ENCODE results near the gene MAP4K2.

Gene MAP4K2

GRCh38 chr11:64836448-64837072, 33.5 kb upstream of the MAP4K2 start:
- FAIRE-seq = no peak
- no peak for DNase-seq (ENCODE audit: insufficient read length)
- no peak for TF ChIP-seq TAF1 (IDR thresholded peaks at IDR 0.05; ENCODE audit: borderline replicate concordance, low read depth, low read length)
- TF ChIP-seq POLR2A (IDR thresholded peaks at IDR 0.05; ENCODE audit: low read depth, low read length) = no peak
- no peak for TF ChIP-seq POLR2AphosphoS5 (IDR thresholded peaks at IDR 0.05; ENCODE audit: low read depth, low read length)

- TF ChIP-seq POLR2AphosphoS5 (IDR thresholded peaks at IDR 0.05; ENCODE audit: low read depth, low read length) (no peak), TAF1 (IDR thresholded peaks at IDR 0.05; ENCODE audit: borderline replicate concordance, low read depth, low read length) (no peak), POLR2A (IDR thresholded peaks at IDR 0.05; ENCODE audit: low read depth, low read length) (no peak)
- FAIRE-seq (no peak), DNase-seq (ENCODE audit: insufficient read length) (no peak)
Measured at GRCh38 chr11:64835616-64836447, 32.8 kb upstream of the MAP4K2 start.

DNA sequence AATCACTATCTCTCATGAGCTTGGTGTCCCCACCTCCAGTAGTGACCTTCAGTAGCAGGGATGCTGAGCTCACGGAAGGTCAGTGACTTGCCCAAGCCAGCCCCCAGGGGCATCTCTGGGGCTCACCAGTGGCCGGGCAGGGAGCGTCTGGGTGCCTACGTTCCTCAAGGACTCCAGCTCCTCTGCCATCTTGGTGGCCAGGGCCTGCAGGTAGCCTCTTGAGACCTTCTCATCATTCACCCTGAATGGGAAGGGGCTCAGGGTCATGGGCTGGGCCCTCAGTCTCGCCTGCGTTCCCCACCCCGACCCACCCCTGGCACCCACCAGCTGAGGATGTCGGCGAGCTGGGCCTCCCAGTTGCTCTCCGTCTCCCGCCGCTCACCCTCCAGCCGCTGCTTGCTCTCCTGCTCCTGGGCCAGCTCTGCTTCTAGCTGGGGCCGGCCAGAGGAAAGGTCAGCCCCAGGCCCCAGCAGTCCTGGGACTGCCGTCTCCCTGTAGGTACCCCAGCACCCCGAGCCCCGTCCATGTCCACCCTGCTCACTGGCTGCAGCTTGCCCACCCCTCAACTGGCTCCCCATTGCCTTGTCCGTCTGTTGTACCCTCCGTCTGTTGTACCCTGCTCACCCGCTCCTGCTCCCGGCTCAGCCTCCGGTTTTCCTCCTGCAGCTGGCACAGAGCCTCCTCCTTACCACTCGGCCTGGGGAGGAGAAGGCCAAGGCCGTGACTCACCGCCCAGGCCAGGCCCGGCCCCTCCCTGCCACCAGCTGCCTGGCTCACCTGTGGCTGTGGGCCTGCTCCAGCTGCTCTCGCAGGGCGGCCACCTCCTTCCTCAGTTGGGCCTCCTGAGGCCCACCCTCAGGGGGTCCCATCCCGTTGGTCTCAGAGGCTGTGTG, 32.0 kb upstream of the MAP4K2 start:
- FAIRE-seq = no peak
- TF ChIP-seq POLR2AphosphoS5 (IDR thresholded peaks at IDR 0.05; ENCODE audit: low read depth, low read length) (no peak), TAF1 (IDR thresholded peaks at IDR 0.05; ENCODE audit: borderline replicate concordance, low read depth, low read length) (no peak), POLR2A (IDR thresholded peaks at IDR 0.05; ENCODE audit: low read depth, low read length) (no peak)
- no peak for DNase-seq (ENCODE audit: insufficient read length)

DNA sequence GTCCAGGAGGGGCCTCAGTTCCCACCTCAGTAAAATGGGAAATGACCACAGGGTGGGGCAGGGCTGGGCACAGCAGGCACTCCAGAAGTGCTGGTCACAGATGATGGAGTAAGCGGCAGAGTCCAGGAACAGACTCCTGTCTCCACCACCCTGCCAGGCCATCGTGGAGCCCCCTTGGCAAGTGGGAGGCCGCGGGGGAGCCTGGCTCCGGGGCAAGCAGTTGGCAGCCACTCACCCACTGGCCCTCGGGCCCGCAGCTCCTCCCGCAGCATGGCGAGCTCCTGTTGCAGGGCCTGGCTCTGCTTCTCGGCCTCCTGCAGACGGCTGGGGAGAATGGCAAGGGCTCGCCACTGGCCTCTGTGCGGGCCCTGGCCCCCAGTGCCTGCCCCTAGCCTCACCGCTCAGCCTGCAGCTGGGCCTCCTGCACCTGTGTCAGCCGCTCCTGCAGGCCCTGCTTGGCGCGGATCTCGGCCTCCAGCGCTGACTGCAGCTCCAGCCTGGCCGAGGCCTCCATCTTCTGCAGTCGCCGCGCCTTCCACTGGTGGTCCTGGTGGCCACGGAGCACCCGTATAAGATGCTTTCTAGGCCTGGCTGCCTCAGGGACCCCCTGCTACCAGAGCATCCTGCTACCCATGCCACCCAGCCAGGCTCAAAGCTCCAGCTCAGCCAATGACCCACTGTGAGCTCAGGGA, 31.2 kb upstream of the MAP4K2 start:
- no peak for TF ChIP-seq TAF1 (IDR thresholded peaks at IDR 0.05; ENCODE audit: borderline replicate concordance, low read depth, low read length)
- TF ChIP-seq POLR2AphosphoS5 (IDR thresholded peaks at IDR 0.05; ENCODE audit: low read depth, low read length) = no peak
- no peak for TF ChIP-seq POLR2A (IDR thresholded peaks at IDR 0.05; ENCODE audit: low read depth, low read length)
- FAIRE-seq = no peak
- DNase-seq (ENCODE audit: insufficient read length) = no peak

DNA sequence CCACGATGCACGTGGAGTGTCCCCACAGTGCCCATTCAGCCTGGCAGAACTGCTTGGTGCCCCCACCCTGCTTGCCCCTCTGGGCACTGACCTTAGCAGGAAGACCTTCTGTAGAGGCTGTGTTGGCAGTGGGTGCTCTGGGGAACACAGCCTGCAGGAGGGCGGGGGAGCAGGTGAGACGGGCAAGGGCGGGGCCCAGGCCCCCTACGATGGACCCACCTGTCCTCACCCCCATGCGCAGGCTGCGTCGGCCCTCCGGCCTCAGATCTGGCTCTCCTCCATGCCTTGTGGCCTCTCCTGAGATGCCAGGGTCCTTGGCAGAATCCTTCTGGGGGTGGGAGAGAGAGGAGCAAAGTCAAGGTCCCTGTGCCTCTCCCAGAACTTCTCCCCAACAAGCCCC, 30.5 kb upstream of the MAP4K2 start:
- FAIRE-seq (no peak), DNase-seq (ENCODE audit: insufficient read length) (no peak)
- TF ChIP-seq POLR2AphosphoS5 (IDR thresholded peaks at IDR 0.05; ENCODE audit: low read depth, low read length) = no peak
- TF ChIP-seq POLR2A (IDR thresholded peaks at IDR 0.05; ENCODE audit: low read depth, low read length) = no peak
- no peak for TF ChIP-seq TAF1 (IDR thresholded peaks at IDR 0.05; ENCODE audit: borderline replicate concordance, low read depth, low read length)

- TF ChIP-seq POLR2A (IDR thresholded peaks at IDR 0.05; ENCODE audit: low read depth, low read length) (no peak), TAF1 (IDR thresholded peaks at IDR 0.05; ENCODE audit: borderline replicate concordance, low read depth, low read length) (no peak)
- FAIRE-seq = no peak
Measured at GRCh38 chr11:64833198-64833502, 30.1 kb upstream of the MAP4K2 start.

DNA sequence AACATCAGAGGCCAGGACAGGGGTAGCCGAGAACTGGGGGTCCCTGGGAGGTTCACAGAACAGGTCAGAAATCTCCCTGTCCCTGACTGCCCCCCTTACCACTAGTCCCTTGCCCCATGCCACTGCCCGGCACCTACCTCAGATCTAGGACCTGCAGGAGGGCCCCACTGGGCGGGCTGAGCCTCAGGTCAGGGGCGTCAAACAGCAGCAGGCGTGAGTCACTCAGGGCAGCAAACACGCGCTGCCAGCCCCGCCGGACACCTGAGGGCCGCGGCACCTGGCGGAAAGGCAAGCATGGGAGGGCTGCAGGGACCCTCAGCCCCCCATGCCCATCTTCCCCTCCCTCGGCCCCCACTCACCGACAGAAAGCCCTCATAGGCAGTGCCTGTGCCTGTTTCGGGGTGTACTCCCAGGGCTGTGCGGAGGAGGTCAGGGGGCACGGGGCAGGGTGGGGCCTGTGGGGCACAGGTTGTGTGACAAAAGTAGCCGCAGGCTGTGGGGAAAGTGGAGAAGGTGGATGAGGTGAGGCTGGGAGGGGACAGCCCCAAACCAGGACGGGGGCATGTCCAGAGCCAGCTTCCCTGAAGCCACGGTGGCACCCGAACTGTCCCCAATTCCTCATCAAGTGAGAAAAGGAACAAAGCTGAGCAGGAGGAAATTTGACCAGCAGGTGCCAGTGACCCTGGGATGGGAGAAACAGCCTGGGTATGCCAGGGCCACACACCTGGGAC, 29.6 kb upstream of the MAP4K2 start:
- TF ChIP-seq TAF1 (IDR thresholded peaks at IDR 0.05; ENCODE audit: borderline replicate concordance, low read depth, low read length) = no peak
- no peak for TF ChIP-seq POLR2AphosphoS5 (IDR thresholded peaks at IDR 0.05; ENCODE audit: low read depth, low read length)
- no peak for TF ChIP-seq POLR2A (IDR thresholded peaks at IDR 0.05; ENCODE audit: low read depth, low read length)
- FAIRE-seq = no peak
- no peak for DNase-seq (ENCODE audit: insufficient read length)

More at GRCh38 chr11:64833198-64833502, 30.1 kb upstream of the MAP4K2 start:
- no peak for DNase-seq (ENCODE audit: insufficient read length)

DNA sequence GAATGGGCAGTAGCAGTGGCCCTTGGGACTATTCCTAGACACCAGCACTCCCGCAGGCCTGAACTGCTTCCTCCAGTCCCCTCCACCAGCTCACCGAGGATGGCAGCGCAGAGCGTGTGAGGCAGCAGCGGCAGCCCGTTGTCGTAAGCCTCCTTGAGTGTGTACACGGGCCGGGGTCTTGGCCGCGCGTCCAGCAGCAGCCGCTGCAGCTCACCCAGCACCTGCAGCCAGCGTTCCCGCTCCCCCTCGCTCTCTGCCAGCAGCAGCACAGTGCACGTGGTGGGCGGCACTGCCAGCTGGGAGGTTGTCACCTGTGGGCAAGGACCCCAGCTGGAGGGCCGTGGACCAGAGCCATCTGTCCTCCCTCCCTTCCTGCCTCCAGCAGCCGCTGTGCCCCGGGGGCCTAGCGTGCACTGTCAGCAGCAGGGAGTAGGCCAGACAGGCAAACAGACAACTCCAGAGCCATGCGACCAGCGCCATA, 28.4 kb upstream of the MAP4K2 start:
- TF ChIP-seq POLR2AphosphoS5 (IDR thresholded peaks at IDR 0.05; ENCODE audit: low read depth, low read length) = no peak
- TF ChIP-seq TAF1 (IDR thresholded peaks at IDR 0.05; ENCODE audit: borderline replicate concordance, low read depth, low read length) = no peak
- no peak for TF ChIP-seq POLR2A (IDR thresholded peaks at IDR 0.05; ENCODE audit: low read depth, low read length)
- no peak for DNase-seq (ENCODE audit: insufficient read length)
- FAIRE-seq = no peak

- no peak for FAIRE-seq
- TF ChIP-seq TAF1 (IDR thresholded peaks at IDR 0.05; ENCODE audit: borderline replicate concordance, low read depth, low read length) (no peak), POLR2A (IDR thresholded peaks at IDR 0.05; ENCODE audit: low read depth, low read length) (no peak), POLR2AphosphoS5 (IDR thresholded peaks at IDR 0.05; ENCODE audit: low read depth, low read length) (no peak)
- DNase-seq (ENCODE audit: insufficient read length) = no peak
Measured at GRCh38 chr11:64829536-64830251, 26.7 kb upstream of the MAP4K2 start.

DNA sequence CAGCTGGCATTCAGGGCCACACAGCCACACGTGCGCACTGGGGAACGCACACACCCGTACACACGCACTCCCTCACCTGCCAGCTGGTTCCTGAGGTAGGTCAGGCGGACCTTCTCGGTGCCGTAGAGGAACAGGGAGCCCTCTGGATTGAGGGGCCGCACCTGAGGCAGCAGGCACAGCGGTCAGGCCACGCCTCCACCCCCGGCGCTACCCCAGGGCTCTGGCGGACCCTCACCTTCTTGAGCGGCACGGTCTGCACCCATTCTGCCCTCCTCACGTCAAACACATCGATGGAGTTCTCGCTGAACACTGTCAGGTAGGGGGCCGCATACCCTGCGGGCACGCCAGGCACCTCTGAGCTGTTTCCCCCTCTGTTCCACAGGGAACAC, 24.4 kb upstream of the MAP4K2 start:
- DNase-seq (ENCODE audit: insufficient read length) (no peak), FAIRE-seq (no peak)
- TF ChIP-seq POLR2AphosphoS5 (IDR thresholded peaks at IDR 0.05; ENCODE audit: low read depth, low read length) (no peak), POLR2A (IDR thresholded peaks at IDR 0.05; ENCODE audit: low read depth, low read length) (no peak), TAF1 (IDR thresholded peaks at IDR 0.05; ENCODE audit: borderline replicate concordance, low read depth, low read length) (no peak)
